HG02759 (cell line): ENCODE data around the gene GNG7.
"Not testable (repeated sequence)": the region's sequence is repeated elsewhere in the genome, so short reads cannot be mapped to it uniquely, and the experiment has no call there.

Source experiments
- ATAC-seq: cut with Tn5 transposase; IDR thresholded peaks from one replicate; pipeline ENCODE4 v1.9.1; 2021; ENCODE audit warnings: mild to moderate bottlenecking, moderate library complexity; ENCODE audit not compliant: unreplicated experiment

The GNG7 gene

DNA sequence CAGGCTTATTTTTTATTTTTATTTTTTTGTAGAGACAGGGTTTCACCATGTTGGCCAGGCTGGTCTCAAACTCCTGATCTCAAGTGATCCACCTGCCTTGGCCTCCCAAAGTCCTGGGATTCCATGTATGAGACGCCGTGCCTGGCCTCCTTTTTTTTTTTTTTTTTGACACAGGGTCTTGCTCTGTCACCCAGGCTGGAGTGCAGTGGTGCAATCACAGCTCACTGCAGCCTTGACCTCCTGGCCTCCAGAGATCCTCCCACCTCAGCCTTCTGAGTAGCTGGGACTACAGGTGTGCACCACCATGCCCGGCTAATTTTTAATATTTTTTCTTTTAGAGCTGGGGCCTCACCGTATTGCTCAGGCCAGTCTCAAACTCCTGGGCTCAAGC lies 159.4 kb downstream of the GNG7 start:
- not testable (repeated sequence) for ATAC-seq

DNA sequence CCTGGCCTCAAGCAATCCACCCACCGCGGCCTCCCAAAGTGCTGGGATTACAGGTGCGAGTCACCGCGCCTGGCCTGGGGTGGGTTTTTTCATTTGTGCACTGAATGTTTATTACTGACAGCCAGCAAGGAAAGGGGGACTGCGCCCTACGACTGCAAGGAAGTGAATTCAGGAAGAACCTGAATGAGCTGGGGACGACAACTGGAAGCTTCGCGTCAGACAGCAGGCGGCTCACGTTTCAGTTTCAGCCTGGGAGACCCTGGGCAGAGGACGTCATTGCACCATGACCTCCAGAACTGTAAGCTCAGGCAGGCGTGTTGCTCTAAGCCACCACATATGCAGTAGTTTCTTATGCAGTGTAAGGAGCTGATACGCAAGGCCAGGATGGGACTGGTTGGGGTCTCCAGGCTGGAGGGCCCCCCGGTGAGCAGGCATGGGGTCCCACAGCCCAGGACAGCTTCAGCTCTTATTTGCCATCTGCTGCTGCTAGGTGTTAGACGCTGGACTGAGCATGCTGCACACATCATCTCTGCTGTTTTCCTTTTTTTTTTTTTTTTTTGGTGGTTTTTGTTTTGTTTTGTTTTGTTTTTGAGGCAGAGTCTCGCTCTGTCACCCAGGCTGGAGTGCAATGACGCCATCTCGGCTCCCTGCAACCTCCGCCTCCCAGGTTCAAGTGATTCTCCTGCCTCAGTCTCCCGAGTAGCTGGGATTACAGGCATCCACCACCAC lies 160.0 kb downstream of the GNG7 start:
- ATAC-seq, result no peak

DNA sequence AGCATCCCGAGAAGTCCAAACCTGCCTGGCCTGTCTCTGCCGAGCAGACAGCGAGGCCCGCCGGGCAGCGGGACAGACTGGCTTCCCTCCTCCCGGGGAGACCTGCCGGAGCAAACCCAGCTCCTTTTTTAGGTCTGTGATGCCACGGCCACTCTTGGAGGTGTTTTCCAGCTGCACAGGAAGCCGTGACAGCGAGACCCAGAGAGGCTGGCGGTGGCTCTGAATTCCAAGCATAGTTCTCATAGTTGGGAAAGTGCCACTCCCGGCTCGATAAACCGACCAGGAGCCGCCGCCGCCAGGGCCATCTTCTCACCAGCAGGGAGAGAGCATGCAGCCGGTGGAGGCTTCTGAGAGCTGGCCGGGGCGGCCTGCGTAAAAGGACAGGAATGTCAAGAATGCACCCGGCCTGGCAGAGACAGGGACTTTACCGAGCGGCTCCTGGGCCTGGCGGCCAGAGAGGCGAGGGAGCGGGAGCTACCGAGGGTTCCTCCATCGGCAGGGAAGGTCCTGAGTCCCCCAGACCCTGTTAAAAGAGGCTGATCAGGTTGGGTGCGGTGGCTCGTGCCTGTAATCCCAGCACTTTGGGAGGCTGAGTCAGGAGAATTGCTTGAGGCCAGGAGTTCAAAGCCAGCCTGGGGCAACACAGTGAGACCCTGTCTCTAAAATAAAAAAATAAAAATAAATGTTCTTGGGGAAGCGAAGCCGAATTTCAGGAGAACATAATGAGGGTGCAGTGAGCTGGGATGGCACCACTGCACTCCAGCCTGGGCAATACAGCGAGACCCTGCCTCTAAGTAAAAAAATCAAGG lies 161.6 kb downstream of the GNG7 start:
- no peak for ATAC-seq

DNA sequence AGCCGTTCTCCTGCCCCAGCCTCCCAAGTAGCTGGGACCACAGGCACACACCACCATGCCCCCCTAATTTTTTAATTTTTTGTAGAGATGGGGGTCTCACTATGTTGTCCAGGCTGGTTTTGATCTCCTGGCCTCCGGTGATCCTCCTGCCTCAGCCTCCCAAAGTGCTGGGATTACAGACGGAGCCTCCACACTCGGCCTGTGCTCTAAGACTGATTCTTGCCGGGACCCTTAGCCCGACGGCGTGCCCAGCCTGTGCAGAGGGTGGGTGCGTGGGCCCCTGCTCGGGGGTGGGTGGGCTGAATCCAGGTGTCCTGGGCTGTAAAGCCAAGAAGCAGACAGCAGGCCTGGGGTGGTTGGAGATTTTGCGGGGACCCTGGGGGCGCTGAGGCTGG lies 162.2 kb downstream of the GNG7 start:
- no peak for ATAC-seq

DNA sequence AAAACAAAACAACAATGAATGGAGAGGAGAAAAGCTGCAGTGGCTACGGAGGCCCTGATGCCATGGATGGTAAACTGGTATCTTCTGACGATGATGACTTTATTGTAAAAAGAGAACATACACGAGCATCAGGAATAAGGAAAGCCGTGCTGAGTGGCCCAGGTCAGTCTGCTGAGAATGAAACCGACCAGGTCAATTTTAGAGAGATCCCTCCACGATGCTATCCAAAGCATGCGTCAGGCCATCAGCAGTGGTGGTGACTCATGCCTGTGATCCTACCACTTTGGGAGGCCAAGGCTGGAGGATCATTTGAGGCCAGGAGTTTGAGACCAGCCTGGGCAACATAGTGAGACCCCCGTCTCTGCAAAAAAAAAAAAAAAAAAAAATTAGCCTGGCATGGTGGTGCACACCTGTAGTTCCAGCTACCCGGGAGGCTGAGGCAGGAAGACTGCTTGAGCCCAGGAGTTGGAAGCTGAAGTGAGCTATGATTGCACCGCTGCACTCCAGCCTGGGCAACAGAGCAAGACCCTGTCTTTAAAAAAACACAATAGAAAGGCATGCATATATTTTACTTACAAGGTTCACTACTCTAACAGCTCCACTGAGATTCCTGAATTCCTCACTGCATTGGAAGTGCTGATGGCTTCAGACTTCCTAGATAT lies 164.3 kb downstream of the GNG7 start:
- no peak for ATAC-seq

DNA sequence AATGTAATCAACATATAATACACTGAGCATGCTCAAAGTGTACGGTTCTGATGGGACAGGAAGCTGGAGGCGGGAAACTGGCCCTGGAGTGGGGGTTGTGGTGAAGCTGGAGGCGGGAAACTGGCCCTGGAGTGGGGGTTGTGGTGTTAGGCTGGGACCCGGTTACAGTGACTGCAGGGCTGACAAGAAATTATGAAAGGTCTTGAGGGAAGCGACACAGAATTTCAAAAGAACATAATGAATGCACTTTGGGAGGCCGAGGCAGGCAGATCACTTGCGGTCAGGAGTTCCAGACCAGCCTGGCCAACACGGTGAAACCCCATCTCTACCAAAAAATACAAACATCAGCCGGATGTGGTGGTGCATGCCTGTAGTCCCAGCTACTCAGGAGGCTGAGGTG lies 164.9 kb downstream of the GNG7 start:
- not testable (repeated sequence) for ATAC-seq

DNA sequence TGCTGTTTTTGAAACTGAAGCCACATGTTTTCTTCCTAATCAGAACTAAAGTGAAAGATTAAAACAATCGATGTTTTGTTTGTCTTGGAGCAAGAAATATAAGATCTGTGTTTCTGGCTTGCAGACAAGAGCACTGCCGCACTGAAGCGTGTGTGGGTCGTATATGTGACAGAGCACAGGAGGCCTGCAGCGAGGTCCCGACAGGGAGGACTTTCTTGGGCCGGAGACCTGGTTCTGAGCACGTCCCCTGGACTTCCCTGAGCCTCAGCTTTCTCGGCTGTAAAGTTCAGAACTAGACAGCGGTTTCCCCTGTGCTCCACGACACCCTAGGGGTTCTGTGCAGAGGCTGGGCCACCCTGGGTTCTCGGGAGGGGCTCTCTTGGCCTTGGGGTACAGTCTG lies 166.0 kb downstream of the GNG7 start:
- ATAC-seq, result no peak

DNA sequence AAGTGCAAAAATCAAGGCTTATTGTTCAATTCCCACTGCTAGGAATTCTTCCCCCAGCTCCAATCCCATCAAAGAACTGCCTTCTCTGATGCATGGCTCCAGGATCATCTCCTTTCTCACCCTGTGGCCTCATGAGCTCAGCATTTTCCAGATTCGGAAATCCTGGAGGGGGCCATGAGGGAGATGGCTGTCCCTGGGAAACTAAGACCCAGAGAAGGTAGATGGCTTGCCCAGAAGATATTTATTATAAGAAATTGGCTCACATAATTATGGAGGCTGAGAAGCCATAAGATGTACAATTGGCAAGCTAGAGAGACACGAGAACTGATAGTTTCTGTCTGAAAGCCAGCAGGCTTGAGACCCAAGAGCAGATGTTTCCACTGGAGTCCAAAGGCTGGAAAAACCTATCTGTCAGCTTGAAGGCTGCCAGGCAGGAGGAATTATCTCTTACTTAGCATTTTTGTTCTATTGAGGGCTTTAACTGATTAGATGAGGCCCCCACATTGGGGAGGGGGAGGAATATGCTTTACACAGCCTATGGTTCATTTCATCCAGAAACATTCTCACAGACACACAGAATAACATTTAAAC lies 168.0 kb downstream of the GNG7 start:
- ATAC-seq, result no peak

DNA sequence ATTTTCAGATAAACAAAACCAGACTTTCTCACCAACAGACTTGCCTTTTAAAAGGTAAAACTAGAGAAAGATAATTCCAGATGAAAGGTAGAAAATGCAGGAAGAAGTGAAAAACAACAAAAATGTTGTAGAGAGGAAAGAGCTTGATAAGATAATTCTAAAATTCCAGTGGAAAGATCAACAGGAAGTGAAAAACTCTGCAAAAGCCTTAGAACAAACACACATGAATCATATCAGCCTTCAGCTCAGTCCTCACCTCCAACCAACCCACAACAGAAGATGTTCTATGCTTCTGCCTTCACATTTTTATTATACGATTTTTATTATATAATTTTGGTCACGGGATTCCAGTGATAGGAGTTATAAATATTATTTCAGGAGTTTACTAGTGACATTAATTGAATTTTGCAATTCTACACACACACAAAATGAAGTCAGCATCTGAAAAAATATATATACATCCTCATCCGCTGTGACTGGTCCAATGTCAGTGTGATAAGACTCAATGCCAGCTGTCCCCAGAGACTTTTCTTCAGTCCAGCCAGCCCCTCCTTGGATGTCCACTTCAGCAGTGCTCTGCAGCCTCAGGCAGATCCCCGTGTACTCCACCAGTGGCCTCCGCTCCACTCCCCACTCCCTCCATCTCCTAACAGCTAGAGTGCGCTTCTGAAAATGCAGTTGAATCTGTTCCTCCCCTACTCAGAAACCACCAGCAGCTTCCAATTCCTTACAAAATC lies 168.6 kb downstream of the GNG7 start:
- no peak for ATAC-seq

DNA sequence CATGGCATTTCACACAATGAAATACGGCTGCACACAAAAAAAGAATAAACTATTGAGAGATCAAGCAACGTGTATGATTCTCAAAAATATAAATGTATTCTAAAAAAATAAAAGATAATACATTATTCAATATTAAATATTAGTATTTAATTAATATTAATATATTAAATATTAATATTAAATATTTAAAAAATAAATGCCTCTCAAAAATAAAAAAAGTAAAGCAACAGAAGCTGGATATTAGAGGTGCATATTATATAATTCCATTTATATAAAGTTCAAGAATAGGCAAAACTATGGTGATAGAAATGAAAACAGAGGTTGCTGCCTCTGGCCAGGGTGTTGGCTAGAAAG lies 169.4 kb downstream of the GNG7 start:
- no peak for ATAC-seq

DNA sequence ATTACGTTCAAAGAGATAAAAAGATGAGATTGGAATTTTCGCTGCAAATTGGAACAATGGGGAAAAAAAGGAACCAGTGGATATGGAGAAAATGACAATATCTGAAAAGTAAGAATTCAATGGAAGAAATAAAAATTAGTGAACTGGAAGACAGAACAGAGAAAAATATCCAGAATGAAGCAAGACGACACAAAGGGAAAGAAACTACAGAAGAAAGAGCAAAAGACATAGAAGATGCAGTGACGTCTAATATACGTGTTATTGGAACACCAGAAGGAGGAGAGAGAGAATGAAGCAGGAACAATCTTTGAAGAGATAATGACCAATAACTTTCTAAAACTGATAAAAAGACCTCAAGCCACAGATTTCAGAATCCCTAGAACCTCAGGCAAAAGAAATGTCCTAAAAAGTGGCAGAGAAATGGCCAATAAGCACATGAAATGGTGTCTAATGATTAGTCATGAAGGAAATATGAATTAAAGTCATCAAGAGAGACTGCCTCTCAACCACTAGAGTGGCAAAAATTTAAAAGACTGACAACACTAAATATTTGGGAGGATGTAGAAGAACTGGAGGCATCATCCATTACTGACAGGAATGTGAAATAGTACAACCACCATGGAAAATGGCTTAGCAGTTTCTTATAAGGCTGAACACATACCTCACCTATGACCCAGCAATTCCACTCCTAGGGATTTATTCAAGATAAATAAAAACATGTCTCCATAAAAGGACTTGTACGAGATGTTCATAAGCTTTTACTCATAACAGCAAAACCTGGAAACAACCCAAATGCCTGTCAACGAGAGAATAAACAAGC lies 170.0 kb downstream of the GNG7 start:
- ATAC-seq, result no peak

DNA sequence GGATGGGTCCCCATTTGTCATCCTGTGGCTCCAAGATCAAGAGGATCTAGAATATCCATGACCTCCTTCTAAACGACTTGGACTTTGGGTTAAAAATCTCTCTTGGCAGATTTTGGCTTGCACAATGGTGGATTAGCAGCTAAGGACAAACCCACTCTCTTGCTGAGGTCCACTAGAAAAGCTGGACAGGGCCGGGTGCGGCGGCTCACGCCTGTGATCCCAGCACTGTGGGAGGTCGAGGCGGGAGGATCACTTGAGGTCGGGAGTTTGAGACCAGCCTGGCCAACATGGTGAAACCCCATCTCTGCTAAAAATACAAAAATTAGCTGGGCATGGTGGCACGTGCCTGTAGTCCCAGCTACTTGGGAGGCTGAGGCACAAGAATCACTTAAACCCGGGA lies 172.6 kb downstream of the GNG7 start:
- ATAC-seq, result not testable (repeated sequence)

DNA sequence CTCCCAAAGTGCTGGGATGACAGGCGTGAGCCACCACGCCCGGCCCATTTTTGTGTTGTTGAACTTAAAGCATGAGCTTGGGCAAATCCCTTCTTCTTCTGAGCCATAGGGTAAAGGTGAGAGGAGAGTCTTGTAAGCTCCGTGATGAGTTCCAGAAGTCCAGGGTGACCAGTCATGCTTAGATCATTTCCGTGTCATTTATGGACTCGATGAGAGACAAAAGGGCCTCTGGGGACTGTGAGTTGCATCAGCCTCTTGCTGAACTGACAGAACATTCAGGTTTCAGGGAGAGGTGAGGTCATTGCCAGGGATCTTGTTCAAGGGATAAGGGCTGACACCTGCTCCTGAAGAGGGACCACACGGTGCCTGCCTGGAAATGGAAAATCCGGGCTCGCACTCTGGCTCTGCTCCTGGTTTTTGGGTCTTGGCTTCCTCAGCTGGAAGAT lies 173.0 kb downstream of the GNG7 start:
- no peak for ATAC-seq

DNA sequence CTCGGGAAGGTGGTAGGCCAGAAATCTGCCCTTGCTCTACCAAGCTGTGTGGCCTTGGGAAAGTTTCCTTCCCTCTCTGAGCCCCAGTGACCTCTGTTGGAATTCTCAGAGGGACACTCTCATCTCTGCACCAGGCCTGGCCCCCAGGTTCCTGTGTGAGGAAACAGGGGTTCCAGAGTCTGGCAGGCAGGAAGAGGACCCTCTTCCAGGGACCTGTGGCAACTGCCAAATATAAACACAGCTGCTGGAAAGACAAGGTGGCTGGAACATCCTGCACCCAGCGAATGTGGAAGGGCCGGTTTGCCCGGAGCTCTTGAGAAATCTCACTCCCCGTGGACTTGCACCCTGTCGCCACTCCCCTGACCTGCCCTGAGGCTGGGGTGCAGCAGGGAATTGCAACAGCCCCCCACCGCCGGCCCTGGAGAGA lies 173.8 kb downstream of the GNG7 start:
- no peak for ATAC-seq

DNA sequence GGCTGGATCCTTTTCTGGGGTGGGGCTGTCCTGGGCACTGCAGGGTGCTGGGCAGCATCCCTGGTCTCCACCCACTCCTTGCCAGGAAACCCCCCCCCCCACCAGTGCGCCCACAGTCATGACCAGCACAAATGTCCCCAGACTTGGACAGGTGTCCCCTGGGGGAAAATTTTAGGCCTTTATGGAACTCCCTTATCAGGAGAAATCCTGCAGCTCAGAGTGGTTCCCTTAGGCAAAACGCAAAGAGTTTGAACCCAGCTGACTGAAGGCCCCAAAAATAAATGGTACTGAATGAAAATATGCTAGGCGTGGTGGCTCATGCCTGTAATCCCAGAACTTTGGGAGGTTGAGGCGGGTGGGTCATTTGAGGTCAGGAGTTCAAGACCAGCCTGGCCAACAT lies 174.8 kb downstream of the GNG7 start:
- no peak for ATAC-seq

DNA sequence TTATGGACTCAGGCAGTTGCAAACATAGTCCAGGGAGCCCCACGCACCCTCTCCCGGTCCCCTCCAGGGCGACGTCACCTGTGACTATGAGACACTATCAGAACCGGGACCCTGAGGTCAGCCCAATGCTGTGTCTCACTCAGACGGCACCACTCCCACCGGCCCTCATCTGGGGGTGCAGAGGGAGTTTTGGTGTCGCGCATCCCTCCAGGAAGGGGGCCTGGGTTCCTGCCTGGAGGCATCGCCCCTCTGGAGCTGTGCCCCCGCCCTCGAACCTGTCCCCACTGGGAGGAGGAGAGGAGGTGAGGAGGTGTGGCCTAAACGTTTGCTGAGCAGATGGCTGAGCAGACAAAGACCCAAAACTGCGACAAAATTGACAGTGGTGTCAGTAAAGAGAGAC lies 175.3 kb downstream of the GNG7 start:
- no peak for ATAC-seq

DNA sequence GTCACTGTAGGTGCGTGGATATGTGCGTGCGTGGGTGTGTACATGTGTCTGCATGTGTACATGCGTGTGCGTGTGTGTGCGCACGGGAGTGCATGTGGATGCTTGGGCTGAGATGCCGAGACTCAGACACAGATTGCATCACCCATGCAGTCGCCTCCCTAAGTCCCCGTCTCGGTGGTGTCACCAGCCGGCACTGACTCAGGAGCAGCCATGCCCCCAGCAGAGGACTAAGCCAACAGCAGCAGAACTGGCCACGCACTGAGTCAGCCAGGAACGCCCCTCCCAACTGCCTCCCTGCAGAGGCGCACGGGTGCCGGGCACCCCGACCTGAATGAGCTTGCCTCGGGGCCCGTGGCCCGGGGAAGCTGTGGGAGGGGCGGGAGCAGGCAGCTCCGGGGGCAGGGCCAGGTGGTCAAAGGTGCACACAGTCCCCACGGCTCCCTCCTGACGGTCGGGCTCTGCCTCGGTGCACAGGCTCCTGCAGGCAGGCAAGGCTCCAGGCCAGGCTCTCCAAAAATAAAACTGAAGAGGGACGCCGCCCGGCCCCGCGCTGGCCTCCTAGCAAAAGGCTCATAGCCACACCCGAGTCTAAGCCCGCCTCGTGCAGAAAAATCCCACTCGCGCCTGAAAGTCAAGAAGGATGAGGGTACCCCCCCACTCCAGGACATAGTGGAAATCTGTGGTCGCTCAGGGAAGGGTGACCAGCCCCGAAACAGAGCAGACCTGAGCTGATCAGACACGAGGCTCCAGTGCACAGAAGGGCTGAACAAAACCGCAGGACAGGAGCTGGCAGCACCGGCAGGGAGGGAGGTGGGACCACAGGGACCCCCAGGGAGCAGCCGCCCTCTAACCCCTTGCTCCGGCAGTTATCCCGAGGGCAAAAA lies 177.4 kb downstream of the GNG7 start:
- no peak for ATAC-seq

DNA sequence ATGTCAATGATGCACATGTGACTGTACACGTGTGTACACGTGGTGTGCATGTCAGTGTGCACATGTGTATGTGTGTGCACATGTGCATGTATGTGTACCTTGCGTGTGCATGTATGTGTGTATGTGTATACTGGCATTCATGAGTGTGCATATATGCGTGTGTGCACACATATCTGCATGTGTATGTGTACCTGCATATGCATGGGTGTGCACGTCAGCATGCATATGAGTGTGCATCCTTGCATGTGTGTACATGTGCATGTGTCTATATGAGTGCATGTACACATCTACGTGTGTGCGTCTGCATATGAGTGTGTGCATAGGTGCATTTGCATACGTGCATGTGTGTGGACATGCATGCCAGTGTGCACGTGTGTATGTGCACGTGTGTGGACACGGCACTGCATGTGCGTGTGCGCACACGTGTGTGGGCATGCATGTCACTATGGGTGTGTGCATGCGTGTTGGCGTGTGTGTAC lies 178.1 kb downstream of the GNG7 start:
- no peak for ATAC-seq
